Stimulated activated CD8-positive, alpha-beta memory T cell treated with anti-CD3 and anti-CD28 coated beads, Interleukin-2, amount 100 ng/mL, for 1 hour (primary cell): ENCODE measurements around the gene RBMS1.
"Not testable (repeated sequence)": the region's sequence is repeated elsewhere in the genome, so short reads cannot be mapped to it uniquely, and the experiment has no call there.

Experiments used
- DNase-seq, 2 donors: peaks; one replicate each; pipeline ENCODE4 v3.0.0-alpha.2; 2020; ENCODE audit warnings: low read depth in 2 of 2

Gene RBMS1

GRCh38 chr2:160501370-160501769 is 7.8 kb upstream of the RBMS1 start:
- no peak for DNase-seq

GRCh38 chr2:160499865-160500264 is 6.3 kb upstream of the RBMS1 start:
- DNase-seq: no peak

- no peak for DNase-seq
These were observed 4.5 kb upstream of the RBMS1 start for GRCh38 chr2:160498137-160498536.

GRCh38 chr2:160494201-160494644 is 616 bp upstream of the RBMS1 start:
- DNase-seq: no peak

- peak in 1 of 2 donors; percentile 35 for DNase-seq
These were observed 993 bp downstream of the RBMS1 start for GRCh38 chr2:160492401-160493226.

GRCh38 chr2:160491911-160492371 is 1.7 kb downstream of the RBMS1 start:
- no peak for DNase-seq

GRCh38 chr2:160490733-160491685 is 2.6 kb downstream of the RBMS1 start:
- DNase-seq: no peak

GRCh38 chr2:160489111-160489510 is 4.5 kb downstream of the RBMS1 start:
- DNase-seq: no peak

GRCh38 chr2:160488289-160488688 is 5.3 kb downstream of the RBMS1 start:
- not testable (repeated sequence) for DNase-seq

- DNase-seq: no peak
These were observed 7.3 kb downstream of the RBMS1 start for GRCh38 chr2:160486341-160486740.

- DNase-seq: no peak
These were observed 8.6 kb downstream of the RBMS1 start for GRCh38 chr2:160484859-160485520.

- no peak for DNase-seq
These were observed 10.9 kb downstream of the RBMS1 start for GRCh38 chr2:160482673-160483072.

GRCh38 chr2:160479269-160479668 is 14.3 kb downstream of the RBMS1 start:
- DNase-seq: no peak

- no peak for DNase-seq
These were observed 14.9 kb downstream of the RBMS1 start for GRCh38 chr2:160478660-160479059.

GRCh38 chr2:160477032-160477431 is 16.6 kb downstream of the RBMS1 start:
- DNase-seq: no peak

- no peak for DNase-seq
These were observed 18.5 kb downstream of the RBMS1 start for GRCh38 chr2:160474891-160475787.

- DNase-seq: no peak
These were observed 19.3 kb downstream of the RBMS1 start for GRCh38 chr2:160474319-160474645.

GRCh38 chr2:160473468-160474318 is 19.9 kb downstream of the RBMS1 start:
- DNase-seq: no peak

- no peak for DNase-seq
These were observed 20.8 kb downstream of the RBMS1 start for GRCh38 chr2:160472839-160473251.

GRCh38 chr2:160471950-160472349 is 21.7 kb downstream of the RBMS1 start:
- DNase-seq: no peak
